K562 (cell line): ENCODE results near the gene SYT10. TPM values are rescaled to one million over a fixed set of nuclear protein-coding genes. Genes with fewer than 3 reads are reported as not detected.

Experiments
- ATAC-seq: fragments of 200-7000 bp; cut with Tn5 transposase; 3 replicates; pipeline ENCODE4 v1.9.1; 2020; ENCODE audit warnings: moderate library complexity
- BruUV-seq: library from RNA; stranded (reverse); fragments of 400-500 nt; replicated peaks from 2 replicates; lab custom pipeline; 2021; lab: Mats Ljungman, UMichigan
- CTCF ChIA-PET: fragments of 300-600 bp; formaldehyde crosslinking; extraction: SDS; loops from one replicate; lab custom pipeline; 2021; ENCODE audit warnings: low intra/inter-chr PET ratio; lab: Yijun Ruan, JAX
- POLR2A ChIA-PET: fragments of 300-600, 350-650 bp; sonication (Branson Sonifier 250); formaldehyde crosslinking; extraction: SDS; loops from one replicate; lab custom pipeline; 2021; ENCODE audit warnings: antibody characterized with exemption, inconsistent platforms; lab: Yijun Ruan, JAX
- DNase-seq, 4 experiments: peaks; one replicate each; pipeline versions ENCODE4 v3.0.0 to v3.0.0-alpha.2; 2011 to 2018; ENCODE audit warnings: low spot score in 3 of 4, mixed read lengths in 3 of 4; ENCODE audit errors: extremely low read depth in 1 of 4
- FAIRE-seq: peaks from 2 replicates; lab custom pipeline; 2011; peaks lifted over from hg19 to GRCh38; lab: Jason Lieb, UNC
- H2AFZ ChIP-seq: 2 replicates; pipeline ENCODE4 v1.6.0; 2011; ENCODE audit warnings: low read depth, low read length, control low read depth, inconsistent platforms
- H3K27ac ChIP-seq: fragments of 200-600 bp; 3 replicates; pipeline ENCODE4 v1.8.0; 2011; ENCODE audit warnings: low read depth, mild to moderate bottlenecking, control low read depth, inconsistent platforms, low read length, moderate library complexity, mixed read lengths; ENCODE audit errors: extremely low read depth
- H3K27me3 ChIP-seq, 2 experiments: fragments of 300-600 bp in 1 of 2; 2 replicates in 1 of 2; 3 replicates in 1 of 2; pipeline versions ENCODE4 v1.6.0 to v1.8.0; 2011; ENCODE audit warnings: inconsistent platforms in 2 of 2, low read length in 2 of 2, mild to moderate bottlenecking in 1 of 2, mixed read lengths in 1 of 2, moderate library complexity in 1 of 2; ENCODE audit not compliant: control insufficient read depth in 2 of 2, insufficient read depth in 2 of 2
- H3K36me3 ChIP-seq: fragments of 300-600 bp; 3 replicates; pipeline ENCODE4 v1.8.0; 2011; ENCODE audit warnings: mild to moderate bottlenecking, low read length, inconsistent platforms; ENCODE audit not compliant: control insufficient read depth, insufficient read depth
- H3K4me1 ChIP-seq, 2 experiments: fragments of 200-600 bp in 1 of 2; replicated peaks in 1 of 2; 2 replicates in 1 of 2; 3 replicates in 1 of 2; pipeline versions ENCODE4 v1.5.1 to v1.8.0; 2011; ENCODE audit warnings: inconsistent platforms in 2 of 2, low read length in 2 of 2, mild to moderate bottlenecking in 1 of 2, mixed read lengths in 1 of 2, moderate library complexity in 1 of 2; ENCODE audit not compliant: control insufficient read depth in 2 of 2, insufficient read depth in 2 of 2
- H3K4me2 ChIP-seq: 2 replicates; pipeline ENCODE4 v1.6.1; 2011; ENCODE audit warnings: low read length, control low read depth, inconsistent platforms, mixed read lengths; ENCODE audit not compliant: insufficient read depth
- H3K4me3 ChIP-seq: fragments of 200-600 bp; sonication (generic), shearing (Covaris generic); 2 replicates; pipeline ENCODE4 v1.5.1; 2016; ENCODE audit warnings: control low read depth, inconsistent platforms
- H3K79me2 ChIP-seq: fragments of 200-600 bp; 3 replicates; pipeline ENCODE4 v1.8.0; 2011; ENCODE audit warnings: low read length, inconsistent platforms; ENCODE audit not compliant: control insufficient read depth, insufficient read depth
- H3K9ac ChIP-seq, 2 experiments: 2 replicates each; pipeline versions ENCODE4 v1.6.0 to v1.6.1; 2011; ENCODE audit warnings: low read depth in 2 of 2, low read length in 2 of 2, control low read depth in 1 of 2, inconsistent platforms in 1 of 2, mild to moderate bottlenecking in 1 of 2, mixed read lengths in 1 of 2; ENCODE audit not compliant: insufficient read depth in 1 of 2
- H3K9me1 ChIP-seq: one replicate; pipeline ENCODE4 v1.6.0; 2011; ENCODE audit warnings: inconsistent platforms, mild to moderate bottlenecking, low read length, moderate library complexity; ENCODE audit not compliant: control insufficient read depth, insufficient read depth
- H3K9me3 ChIP-seq: replicated peaks from 2 replicates; pipeline ENCODE4 v1.5.1; 2011; ENCODE audit warnings: low read depth, low read length, inconsistent platforms; ENCODE audit not compliant: control insufficient read depth, insufficient read depth
- H4K20me1 ChIP-seq: replicated peaks from 2 replicates; pipeline ENCODE4 v1.6.1; 2011; ENCODE audit warnings: low read length, inconsistent platforms, mixed read lengths; ENCODE audit not compliant: control insufficient read depth, insufficient read depth
- ATF1 ChIP-seq, 2 experiments: fragments of 450-650 bp in 1 of 2; IDR thresholded peaks; 2 replicates each; pipeline ENCODE4 v1.6.1; 2016; ENCODE audit warnings: missing compliant biosample characterization in 1 of 2, missing genetic modification characterization in 1 of 2
- ATF7 ChIP-seq: fragments of 450-650 bp; IDR thresholded peaks from 2 replicates; pipeline ENCODE4 v1.7.1; 2014; ENCODE audit warnings: mild to moderate bottlenecking, moderate library complexity
- CREB1 ChIP-seq, 2 experiments: sonication (generic) in 1 of 2; formaldehyde crosslinking in 1 of 2; IDR thresholded peaks; 2 replicates each; pipeline versions ENCODE4 v1.6.1 to v1.8.0; 2012 to 2022; ENCODE audit warnings: inconsistent platforms in 1 of 2, mild to moderate bottlenecking in 1 of 2, missing genetic modification reagents in 1 of 2, moderate library complexity in 1 of 2
- CREM ChIP-seq: IDR thresholded peaks from 2 replicates; pipeline ENCODE4 v1.6.1; 2014; ENCODE audit warnings: antibody characterized with exemption, low read depth
- DMBX1 ChIP-seq: fragments of 250-450 bp; sonication (Bioruptor Pico); IDR thresholded peaks from 2 replicates; pipeline ENCODE4 v1.8.0; 2022; ENCODE audit warnings: inconsistent platforms, mild to moderate bottlenecking, moderate library complexity, borderline replicate concordance
- ESRRB ChIP-seq: fragments of 250-450 bp; sonication (Bioruptor Pico); IDR thresholded peaks from 2 replicates; pipeline ENCODE4 v1.5.0; 2020; ENCODE audit warnings: mild to moderate bottlenecking, moderate library complexity, borderline replicate concordance
- FOXJ2 ChIP-seq: fragments of 200-800 bp; sonication (Bioruptor generic); IDR thresholded peaks from 2 replicates; pipeline ENCODE4 v1.6.1; 2016; ENCODE audit warnings: missing genetic modification characterization, missing compliant biosample characterization
- GATA2 ChIP-seq: sonication (generic); formaldehyde crosslinking; IDR thresholded peaks from 2 replicates; pipeline ENCODE4 v1.4.0; 2020; ENCODE audit warnings: mild to moderate bottlenecking, missing genetic modification reagents
- GATAD2A ChIP-seq: fragments of 450-650 bp; IDR thresholded peaks from 2 replicates; pipeline ENCODE4 v1.6.1; 2017
- KLF1 ChIP-seq: fragments of 450-650 bp; IDR thresholded peaks from 2 replicates; pipeline ENCODE4 v1.6.1; 2016; ENCODE audit warnings: missing genetic modification characterization, missing compliant biosample characterization
- KLF13 ChIP-seq: fragments of 450-650 bp; IDR thresholded peaks from 2 replicates; pipeline ENCODE4 v1.6.1; 2016; ENCODE audit warnings: missing genetic modification characterization, low read depth, mild to moderate bottlenecking, missing compliant biosample characterization, moderate library complexity, borderline replicate concordance
- LARP7 ChIP-seq: fragments of 450-650 bp; IDR thresholded peaks from 2 replicates; pipeline ENCODE4 v1.6.1; 2016
- NCOA1 ChIP-seq: fragments of 450-650 bp; IDR thresholded peaks from 2 replicates; pipeline ENCODE4 v1.6.1; 2016; ENCODE audit warnings: low read depth
- NFIX ChIP-seq: fragments of 250-450 bp; sonication (Bioruptor Pico); IDR thresholded peaks from 2 replicates; pipeline ENCODE4 v1.4.0; 2020; ENCODE audit warnings: low read depth, mild to moderate bottlenecking, moderate library complexity
- PPARD ChIP-seq: fragments of 250-450 bp; sonication (Bioruptor Pico); IDR thresholded peaks from 2 replicates; pipeline ENCODE4 v1.8.0; 2022; ENCODE audit warnings: inconsistent platforms, mild to moderate bottlenecking, moderate library complexity
- SAP30 ChIP-seq: fragments of 200-600 bp; sonication (generic); IDR thresholded peaks from 2 replicates; pipeline ENCODE4 v1.6.1; 2012; ENCODE audit warnings: borderline replicate concordance, low read depth, mild to moderate bottlenecking, moderate library complexity, low read length, control low read depth, inconsistent platforms; ENCODE audit not compliant: insufficient read depth, poor library complexity, severe bottlenecking
- SREBF1 ChIP-seq: fragments of 150-350 bp; IDR thresholded peaks from 2 replicates; pipeline ENCODE4 v1.6.1; 2014; ENCODE audit warnings: antibody characterized with exemption, low read depth, low read length, borderline replicate concordance
- SRSF9 ChIP-seq: fragments of 200-400 bp; formaldehyde crosslinking; IDR thresholded peaks from 2 replicates; pipeline ENCODE4 v1.6.1; 2017; ENCODE audit warnings: low read depth, low read length, borderline replicate concordance
- TBP ChIP-seq: optimal IDR thresholded peaks from 2 replicates; pipeline ENCODE3; 2011; ENCODE audit warnings: low read depth, low read length, improper control_type of control experiment
- ZFP1 ChIP-seq: fragments of 450-650 bp; formaldehyde crosslinking; IDR thresholded peaks from 2 replicates; pipeline ENCODE4 v1.4.0; 2020; ENCODE audit warnings: mild to moderate bottlenecking, mixed read lengths
- WGBS: fragments of 100-300 bp; shearing (Covaris generic); methylation state at CpG from one replicate; pipeline ENCODE4 v1.1.6; 2016; ENCODE audit warnings: low coverage, mixed read lengths; ENCODE audit not compliant: insufficient coverage; ENCODE audit errors: missing lambda C conversion rate; 5-methylcytosine and 5-hydroxymethylcytosine counted together
- in situ Hi-C: fragments of 300-500 bp; cut with MboI; formaldehyde crosslinking; loops from 4 replicates; pipeline ENCODE4 v1.15.0; 2018; ENCODE audit warnings: inconsistent platforms, mixed read lengths
- intact Hi-C: fragments of 100-400 bp; cut with micrococcal nuclease; formaldehyde crosslinking; loops from 2 replicates; pipeline ENCODE4 v1.14.2; 2022
- polyA plus RNA-seq, 8 experiments: library from polyadenylated mRNA; depleted of rRNA in 4 of 8; stranded (reverse) in 5 of 8; unstranded in 3 of 8; fragments of >200 nt; fragmentation: Nextera tagmentation in 2 of 8; fragmentation: Illumina TruSeq in 1 of 8; extraction: Ambion mirVana in 2 of 8; extraction: Trizol in 1 of 8; gene quantifications; 2 replicates each; pipeline versions ENCODE4 v1.2.1 to v1.2.3, GENCODE V29; 2011 to 2014; ENCODE audit warnings: inconsistent platforms in 1 of 8, missing spikeins in 1 of 8
- total RNA-seq, 7 experiments: library from RNA; depleted of rRNA in 6 of 7; stranded (reverse); fragments of >200 nt in 6 of 7; fragmentation: Illumina TruSeq in 2 of 7; extraction: Trizol in 2 of 7; gene quantifications; 2 replicates each; pipeline versions ENCODE4 v1.2.1 to v1.2.3, GENCODE V29; 2011 to 2021; ENCODE audit warnings: low replicate concordance in 1 of 7
- TF ChIP-seq, protein P1 (sequence below): fragments of 250-450 bp; sonication (Bioruptor Pico); IDR thresholded peaks from 2 replicates; pipeline ENCODE4 v1.5.0; 2022; ENCODE audit warnings: mild to moderate bottlenecking
- TF ChIP-seq, protein P2 (sequence below): fragments of 450-650 bp; formaldehyde crosslinking; IDR thresholded peaks from 2 replicates; pipeline ENCODE4 v1.4.0; 2022; ENCODE audit warnings: mild to moderate bottlenecking, moderate library complexity

The SYT10 gene
- total and polyA plus RNA-seq, 9 of the 15 experiments (the other 6 are each of a cell fraction or from before 2014, with no cell fraction given) = 0.27 to 6.2 (median 2.5) TPM

DNA sequence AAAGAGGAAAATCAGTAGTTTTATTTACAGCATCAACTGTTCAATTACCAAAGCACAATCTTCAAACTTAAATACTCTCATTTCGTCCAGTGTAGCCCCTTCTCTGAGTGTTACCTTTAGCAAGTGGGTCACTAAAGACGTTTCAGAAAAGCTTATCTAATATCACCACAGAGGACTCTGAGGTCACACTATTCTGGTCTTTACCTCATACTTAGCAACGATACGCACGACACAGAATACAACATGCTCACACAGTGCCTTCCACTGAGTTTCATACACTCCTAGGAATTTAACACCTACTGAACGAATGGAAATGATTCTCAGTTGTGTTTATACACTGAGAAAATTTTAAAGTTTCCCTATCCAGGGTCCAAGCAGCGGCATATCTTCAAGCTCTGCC, 2.0 kb downstream of the SYT10 start:
- Histone ChIP-seq H3K79me2 (peaks cover 37% of the 10 kb centered on the region), H3K4me1 (peaks cover 0 to 15% of the 10 kb centered on the region in 2 experiments; a peak in 3 of 5 replicates), H3K9me3 (no peaks in the 10 kb centered on the region), H3K36me3 (peaks cover 11% of the 10 kb centered on the region; the same call in 1 of the 3 replicates), H4K20me1 (no peaks in the 10 kb centered on the region), H3K4me2 (peak overlapping the region; percentile 88), H3K27me3 (no peaks in the 10 kb centered on the region), H3K27ac (peak overlapping the region; percentile 75), H3K9me1 (no peaks in the 10 kb centered on the region), H2AFZ (peak overlapping the region; percentile 78), H3K9ac (peak overlapping the region; percentile 75 to 96), H3K4me3 (peak overlapping the region; percentile 54)
- ChIA-PET POLR2A (interaction anchor here (0.6 to 1.9 kb wide), 4 partner anchors 10 to 429 kb away, joined by 3 to 7 read pairs (median 3); no protein-coding TSS in a partner anchor), CTCF (no interaction called here)
- in situ Hi-C loops (no loop called here), intact Hi-C loops (no loop called here)
- 11% methylated on average over 7 of the region's 7 CpGs for WGBS
- FAIRE-seq = peak; percentile 46
- peak; percentile 33 for ATAC-seq
- no TSS peak for BruUV-seq
- peak in 2 of 4 experiments; percentile 30 to 56 for DNase-seq
- TF ChIP-seq SREBF1 (no peak), SRSF9 (no peak), CREM (peak; percentile 83), ATF1 (CRISPR knock-in tag; IDR thresholded peaks at IDR 0.05) (no peak), ATF1 (tag; IDR thresholded peaks at IDR 0.05) (peak; percentile 62; the same call in 1 of the 2 replicates), SAP30 (no peak), ESRRB (CRISPR knock-in tag) (no peak), TBP (peak; percentile 25), DMBX1 (CRISPR knock-in tag) (no peak), GATA2 (CRISPR knock-in tag) (no peak), ZFP1 (CRISPR knock-in tag) (no peak), KLF1 (tag) (no peak), KLF13 (tag) (no peak), LARP7 (no peak), NFIX (CRISPR knock-in tag) (no peak), CREB1 (IDR thresholded peaks at IDR 0.05) (peak; percentile 72), CREB1 (CRISPR knock-in tag; IDR thresholded peaks at IDR 0.05) (0 out of 2 replicates have a peak, but pooled peaks have one; percentile 30), FOXJ2 (tag) (no peak), NCOA1 (peak; percentile 49; the same call in 1 of the 2 replicates), GATAD2A (no peak), ATF7 (peak; percentile 17; the same call in 1 of the 2 replicates), PPARD (CRISPR knock-in tag) (no peak)
- TF ChIP-seq, protein P1, sequence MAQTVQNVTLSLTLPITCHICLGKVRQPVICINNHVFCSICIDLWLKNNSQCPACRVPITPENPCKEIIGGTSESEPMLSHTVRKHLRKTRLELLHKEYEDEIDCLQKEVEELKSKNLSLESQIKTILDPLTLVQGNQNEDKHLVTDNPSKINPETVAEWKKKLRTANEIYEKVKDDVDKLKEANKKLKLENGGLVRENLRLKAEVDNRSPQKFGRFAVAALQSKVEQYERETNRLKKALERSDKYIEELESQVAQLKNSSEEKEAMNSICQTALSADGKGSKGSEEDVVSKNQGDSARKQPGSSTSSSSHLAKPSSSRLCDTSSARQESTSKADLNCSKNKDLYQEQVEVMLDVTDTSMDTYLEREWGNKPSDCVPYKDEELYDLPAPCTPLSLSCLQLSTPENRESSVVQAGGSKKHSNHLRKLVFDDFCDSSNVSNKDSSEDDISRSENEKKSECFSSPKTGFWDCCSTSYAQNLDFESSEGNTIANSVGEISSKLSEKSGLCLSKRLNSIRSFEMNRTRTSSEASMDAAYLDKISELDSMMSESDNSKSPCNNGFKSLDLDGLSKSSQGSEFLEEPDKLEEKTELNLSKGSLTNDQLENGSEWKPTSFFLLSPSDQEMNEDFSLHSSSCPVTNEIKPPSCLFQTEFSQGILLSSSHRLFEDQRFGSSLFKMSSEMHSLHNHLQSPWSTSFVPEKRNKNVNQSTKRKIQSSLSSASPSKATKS (CRISPR knock-in tag) = no peak
- TF ChIP-seq, protein P2, sequence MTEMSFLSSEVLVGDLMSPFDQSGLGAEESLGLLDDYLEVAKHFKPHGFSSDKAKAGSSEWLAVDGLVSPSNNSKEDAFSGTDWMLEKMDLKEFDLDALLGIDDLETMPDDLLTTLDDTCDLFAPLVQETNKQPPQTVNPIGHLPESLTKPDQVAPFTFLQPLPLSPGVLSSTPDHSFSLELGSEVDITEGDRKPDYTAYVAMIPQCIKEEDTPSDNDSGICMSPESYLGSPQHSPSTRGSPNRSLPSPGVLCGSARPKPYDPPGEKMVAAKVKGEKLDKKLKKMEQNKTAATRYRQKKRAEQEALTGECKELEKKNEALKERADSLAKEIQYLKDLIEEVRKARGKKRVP (CRISPR knock-in tag) = no peak
